GM19238 (cell line): ENCODE results near the gene POLR2J.
"Not testable (repeated sequence)": the region's sequence is repeated elsewhere in the genome, so short reads cannot be mapped to it uniquely, and the experiment has no call there.

Experiments used
- DNase-seq: peaks from one replicate; pipeline ENCODE4 v3.0.0; 2011; ENCODE audit warnings: low spot score; ENCODE audit not compliant: insufficient read length

POLR2J gene

GRCh38 chr7:102494473-102495149 lies 15.9 kb upstream of the POLR2J start:
- DNase-seq = not testable (repeated sequence)

GRCh38 chr7:102494026-102494425 lies 15.3 kb upstream of the POLR2J start:
- DNase-seq = not testable (repeated sequence)

- not testable (repeated sequence) for DNase-seq
Measured at GRCh38 chr7:102493220-102493935, 14.7 kb upstream of the POLR2J start.

- not testable (repeated sequence) for DNase-seq
Measured at GRCh38 chr7:102490529-102491075, 11.9 kb upstream of the POLR2J start.

- DNase-seq = not testable (repeated sequence)
Measured at GRCh38 chr7:102484317-102484716, 5.6 kb upstream of the POLR2J start.

- DNase-seq = not testable (repeated sequence)
Measured at GRCh38 chr7:102481962-102482361, 3.2 kb upstream of the POLR2J start.

- DNase-seq = not testable (repeated sequence)
Measured at GRCh38 chr7:102479982-102480637, 1.4 kb upstream of the POLR2J start.

- DNase-seq = not testable (repeated sequence)
Measured at GRCh38 chr7:102479209-102479584, 475 bp upstream of the POLR2J start.

- DNase-seq = not testable (repeated sequence)
Measured at GRCh38 chr7:102474736-102475435, 3.8 kb downstream of the POLR2J start.

- DNase-seq = not testable (repeated sequence)
Measured at GRCh38 chr7:102474116-102474515, 4.6 kb downstream of the POLR2J start.

- DNase-seq = no peak
Measured at GRCh38 chr7:102473271-102473991, 5.3 kb downstream of the POLR2J start.

GRCh38 chr7:102472126-102473041 lies 6.3 kb downstream of the POLR2J start:
- DNase-seq = no peak

- no peak for DNase-seq
Measured at GRCh38 chr7:102471791-102472125, 7.0 kb downstream of the POLR2J start.

- no peak for DNase-seq
Measured at GRCh38 chr7:102469972-102470825, 8.5 kb downstream of the POLR2J start.

GRCh38 chr7:102469351-102469971 lies 9.3 kb downstream of the POLR2J start:
- DNase-seq = no peak

- no peak for DNase-seq
Measured at GRCh38 chr7:102468478-102469350, 10.0 kb downstream of the POLR2J start.
